ENCODE data around the gene PDCD7.

DNA sequence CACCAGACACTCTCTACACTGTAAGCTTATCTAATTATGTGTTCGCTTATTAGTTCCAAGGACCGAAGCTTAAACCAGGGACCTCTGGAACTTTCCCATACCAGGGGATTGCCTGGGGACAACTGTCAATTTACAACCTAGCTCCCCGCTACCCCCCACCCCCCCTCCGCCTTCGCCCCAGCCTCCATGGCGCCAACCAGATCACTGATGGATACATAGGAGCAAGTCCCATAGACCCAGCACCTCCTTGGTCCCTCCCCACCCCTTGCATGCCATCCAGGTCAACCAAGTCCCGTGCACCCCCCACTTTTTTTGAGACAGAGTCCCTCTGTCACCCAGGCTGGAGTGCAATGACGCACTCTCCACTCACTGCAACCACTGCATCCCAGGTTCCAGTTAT, 930 bp upstream of the PDCD7 start:
- no peak for TF ChIP-seq CTCF (conservative IDR thresholded peaks at IDR 0.05; ENCODE audit: low read depth, low read length)
- TF ChIP-seq EZH2 (IDR thresholded peaks at IDR 0.05; ENCODE audit: low read length, unreplicated experiment): no peak
